Gastroesophageal sphincter (tissue), 4 donors: ENCODE data around the gene MYO9A. TPM values are rescaled to one million over a fixed set of nuclear protein-coding genes. Genes with fewer than 3 reads are reported as not detected.

Experiments used
- ATAC-seq: fragments of 150-250 bp; one replicate; pipeline ENCODE4 v1.9.1; 2016; ENCODE audit warnings: mild to moderate bottlenecking, moderate library complexity
- H3K27ac ChIP-seq, 4 donors: fragments of 200-600 bp; sonication (generic) in 3 of 4; 1 replicate in 3 of 4; 2 replicates in 1 of 4; pipeline ENCODE4 v1.5.1; 2016 to 2019
- H3K27me3 ChIP-seq: fragments of 200-600 bp; sonication (generic); one replicate; pipeline ENCODE4 v1.5.1; 2019
- H3K36me3 ChIP-seq, 2 donors: fragments of 200-600 bp; sonication (generic); one replicate each; pipeline ENCODE4 v1.5.1; 2019; ENCODE audit warnings: control low read depth in 1 of 2
- H3K4me1 ChIP-seq, 3 donors: fragments of 200-600 bp; sonication (generic); 1 replicate in 2 of 3; 2 replicates in 1 of 3; pipeline ENCODE4 v1.5.1; 2016 to 2019; ENCODE audit warnings: control low read depth in 2 of 3
- H3K4me3 ChIP-seq, 2 donors: fragments of 200-600 bp; sonication (generic); one replicate each; pipeline ENCODE4 v1.5.1; 2019; ENCODE audit warnings: mild to moderate bottlenecking in 1 of 2, moderate library complexity in 1 of 2
- H3K9me3 ChIP-seq, 3 donors: fragments of 200-600 bp; sonication (generic); one replicate each; pipeline ENCODE4 v1.5.1; 2017 to 2019; ENCODE audit warnings: control low read depth in 2 of 3
- CTCF ChIP-seq, 4 experiments: fragments of 200-600 bp in 2 of 4; fragments of 450-650 bp in 2 of 4; sonication (generic) in 1 of 4; IDR thresholded peaks; one replicate each; pipeline ENCODE4 v1.5.1; 2017 to 2019; ENCODE audit warnings: antibody characterized with exemption in 4 of 4, mild to moderate bottlenecking in 2 of 4, moderate library complexity in 2 of 4
- EP300 ChIP-seq: sonication (generic); formaldehyde crosslinking; IDR thresholded peaks from one replicate; pipeline ENCODE4 v1.6.1; 2017; ENCODE audit warnings: antibody characterized with exemption, mild to moderate bottlenecking
- POLR2A ChIP-seq, 2 donors: fragments of 450-650 bp; IDR thresholded peaks; one replicate each; pipeline ENCODE4 v1.6.1; 2017; ENCODE audit warnings: antibody characterized with exemption in 2 of 2, mild to moderate bottlenecking in 2 of 2, moderate library complexity in 1 of 2
- POLR2AphosphoS5 ChIP-seq: sonication (generic); formaldehyde crosslinking; IDR thresholded peaks from one replicate; pipeline ENCODE4 v1.6.1; 2017; ENCODE audit warnings: antibody characterized with exemption
- WGBS, 2 donors: methylation state at CpG; one replicate each; pipeline ENCODE4 v1.1.5; 2018; ENCODE audit warnings: low coverage in 1 of 2; 5-methylcytosine and 5-hydroxymethylcytosine counted together
- total RNA-seq, 4 donors: library from RNA; depleted of rRNA; stranded (reverse); fragments of >200 nt; gene quantifications; one replicate each; pipeline ENCODE4 v1.1.0, GENCODE V29; 2016

MYO9A gene
- total RNA-seq, 4 donors from 2014 or later, result 74.5 to 118 (median 108) TPM

DNA sequence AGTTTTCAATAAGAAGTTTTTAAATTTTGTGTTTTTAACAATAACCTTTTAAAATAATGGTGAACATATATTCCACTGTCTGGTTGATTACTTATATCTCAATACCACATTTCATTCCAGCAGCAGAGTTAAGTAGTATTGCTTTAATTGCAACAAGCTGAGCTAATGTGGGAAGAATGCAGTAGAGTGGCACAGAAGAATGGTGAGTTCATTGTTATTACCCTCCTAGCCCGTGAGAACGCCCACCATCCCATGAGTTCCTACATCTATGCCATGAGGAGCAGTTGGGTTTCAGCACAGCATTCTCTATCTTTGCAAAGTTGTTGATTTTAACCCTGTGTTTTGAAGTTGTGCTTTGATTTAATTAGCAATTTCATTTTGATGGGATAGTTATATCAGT is 325.4 kb downstream of the MYO9A start:
- TF ChIP-seq POLR2A (IDR thresholded peaks at IDR 0.05), result no peak
- TF ChIP-seq POLR2AphosphoS5, result no peak
- TF ChIP-seq EP300, result no peak
- TF ChIP-seq CTCF (IDR thresholded peaks at IDR 0.05), result no peak
- no peak overlapping the region for H3K4me3 ChIP-seq
- H3K27ac ChIP-seq, result no peak overlapping the region
- no peaks in the 10 kb centered on the region for H3K36me3 ChIP-seq
- WGBS, 2 donors, result 18 to 22% methylated on average over 2 of the region's 2 CpGs
- H3K9me3 ChIP-seq, result no peaks in the 10 kb centered on the region
- H3K4me1 ChIP-seq, result no peaks in the 10 kb centered on the region
- no peak for ATAC-seq
- H3K27me3 ChIP-seq, result no peaks in the 10 kb centered on the region

DNA sequence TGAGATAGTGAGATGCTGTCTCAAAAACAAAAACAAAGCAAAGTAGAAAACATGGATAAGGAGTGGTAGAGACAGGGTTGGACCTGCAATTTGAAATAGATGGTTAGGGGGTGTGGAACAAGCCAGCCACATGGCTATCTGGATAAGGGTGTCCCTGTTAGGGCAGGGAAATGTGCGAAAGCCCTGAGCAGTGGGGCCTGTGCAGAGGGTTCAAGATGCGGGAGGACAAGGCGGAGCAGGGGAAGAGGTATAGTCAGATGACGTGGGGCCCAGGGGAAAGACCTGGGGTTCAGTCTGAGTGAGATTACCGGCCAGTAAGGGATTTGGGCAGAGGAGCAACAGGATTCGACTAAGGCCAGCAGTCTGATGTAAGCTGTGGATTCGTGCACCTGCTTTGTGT is 326.0 kb downstream of the MYO9A start:
- no peaks in the 10 kb centered on the region for H3K4me1 ChIP-seq
- H3K27me3 ChIP-seq, result no peaks in the 10 kb centered on the region
- H3K36me3 ChIP-seq, result no peaks in the 10 kb centered on the region
- WGBS, 2 donors, result 84 to 94% methylated on average over 7 of the region's 7 CpGs
- no peak for TF ChIP-seq EP300
- TF ChIP-seq POLR2AphosphoS5, result no peak
- no peak for TF ChIP-seq POLR2A (IDR thresholded peaks at IDR 0.05)
- no peak for TF ChIP-seq CTCF (IDR thresholded peaks at IDR 0.05)
- H3K27ac ChIP-seq, result no peak overlapping the region
- H3K9me3 ChIP-seq, result no peaks in the 10 kb centered on the region
- H3K4me3 ChIP-seq, result no peak overlapping the region
- no peak for ATAC-seq

GRCh38 chr15:71790081-71790480 is 327.9 kb downstream of the MYO9A start:
- 89 to 93% methylated on average over 5 of the region's 10 CpGs for WGBS, 2 donors
- no peak for ATAC-seq

GRCh38 chr15:71789616-71790015 is 328.3 kb downstream of the MYO9A start:
- 90 to 96% methylated on average over 2 to 6 of the region's 6 CpGs for WGBS, 2 donors
- TF ChIP-seq POLR2A (IDR thresholded peaks at IDR 0.05) (no peak), CTCF (IDR thresholded peaks at IDR 0.05) (no peak)
- no peaks in the 10 kb centered on the region for H3K36me3 ChIP-seq
- H3K9me3 ChIP-seq, result no peaks in the 10 kb centered on the region
- H3K4me3 ChIP-seq, result no peak overlapping the region
- H3K27me3 ChIP-seq, result peaks cover 3% of the 10 kb centered on the region
- ATAC-seq, result no peak
- no peak overlapping the region for H3K27ac ChIP-seq
- no peaks in the 10 kb centered on the region for H3K4me1 ChIP-seq

More at GRCh38 chr15:71790081-71790480, 327.9 kb downstream of the MYO9A start:
- TF ChIP-seq POLR2A (IDR thresholded peaks at IDR 0.05), result no peak
- TF ChIP-seq EP300, result no peak
- TF ChIP-seq POLR2AphosphoS5, result no peak
- no peak for TF ChIP-seq CTCF (IDR thresholded peaks at IDR 0.05)
- H3K27ac ChIP-seq, result no peak overlapping the region
- no peaks in the 10 kb centered on the region for H3K9me3 ChIP-seq
- peaks cover 2% of the 10 kb centered on the region for H3K27me3 ChIP-seq
- H3K4me3 ChIP-seq, result no peak overlapping the region
- H3K36me3 ChIP-seq, result no peaks in the 10 kb centered on the region
- H3K4me1 ChIP-seq, result no peaks in the 10 kb centered on the region

DNA sequence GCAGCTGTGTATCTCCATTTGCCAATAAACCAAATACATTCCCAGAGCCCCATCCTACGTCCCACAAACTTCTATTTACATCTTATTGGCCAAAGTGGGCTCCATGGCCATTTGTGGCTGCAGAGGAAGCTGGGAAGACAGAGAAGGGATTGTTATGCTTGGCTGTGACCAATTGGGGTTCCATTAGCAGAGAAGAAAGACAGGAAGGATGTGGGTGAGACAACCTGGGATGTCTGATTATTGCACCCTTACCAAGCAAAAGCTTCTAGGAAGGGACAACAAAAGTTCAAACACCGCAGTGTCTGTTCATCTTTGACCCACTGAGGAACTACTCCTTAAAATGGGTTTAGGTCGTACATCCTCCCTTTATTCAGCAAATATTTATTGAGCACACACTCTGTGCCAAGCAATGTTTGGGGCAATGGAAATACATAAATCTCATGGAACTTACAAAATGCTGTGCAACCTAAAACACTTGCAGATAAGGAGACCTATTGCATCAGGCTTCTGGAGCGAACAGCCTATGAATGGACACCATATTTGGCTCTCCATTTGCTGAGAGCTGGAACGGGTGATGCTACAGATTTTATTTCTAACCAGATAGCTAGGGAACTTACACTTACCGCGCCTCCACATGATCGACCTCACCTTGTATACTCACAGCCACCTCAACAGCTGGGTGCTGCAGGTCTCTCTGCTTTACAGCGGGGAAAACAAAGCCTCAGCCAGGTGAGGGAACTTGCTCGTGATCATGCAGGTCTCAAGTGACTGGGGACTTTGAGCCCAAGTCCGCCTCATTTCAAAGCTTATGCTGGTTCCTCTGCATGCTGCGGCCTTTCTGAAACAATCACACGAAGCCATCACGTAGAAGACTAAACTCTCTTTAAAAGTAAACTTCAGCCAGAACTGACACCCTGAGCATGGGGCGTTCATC is 329.0 kb downstream of the MYO9A start:
- WGBS, 2 donors, result 82 to 84% methylated on average over 8 to 10 of the region's 15 CpGs
- no peaks in the 10 kb centered on the region for H3K4me1 ChIP-seq
- TF ChIP-seq EP300 (no peak), POLR2AphosphoS5 (no peak), POLR2A (IDR thresholded peaks at IDR 0.05) (no peak), CTCF (IDR thresholded peaks at IDR 0.05) (no peak)
- no peak overlapping the region for H3K4me3 ChIP-seq
- H3K27ac ChIP-seq, result no peak overlapping the region
- H3K36me3 ChIP-seq, result no peaks in the 10 kb centered on the region
- H3K27me3 ChIP-seq, result peaks cover 6% of the 10 kb centered on the region
- H3K9me3 ChIP-seq, result no peaks in the 10 kb centered on the region
- ATAC-seq, result no peak
